Esophagus squamous epithelium (tissue), 4 donors: ENCODE results near the gene MGMT.

ENCODE experiments used
- CTCF ChIP-seq, 6 experiments: fragments of 450-650 bp in 4 of 6; fragments of 200-600 bp in 2 of 6; sonication (generic) in 2 of 6; IDR thresholded peaks; one replicate each; pipeline ENCODE4 v1.5.1; 2016 to 2019; ENCODE audit warnings: antibody characterized with exemption in 6 of 6, mild to moderate bottlenecking in 4 of 6, moderate library complexity in 4 of 6
- POLR2A ChIP-seq, 4 donors: fragments of 450-650 bp; IDR thresholded peaks; one replicate each; pipeline ENCODE4 v1.6.1; 2017; ENCODE audit warnings: antibody characterized with exemption in 4 of 4, mild to moderate bottlenecking in 4 of 4, moderate library complexity in 3 of 4

DNA sequence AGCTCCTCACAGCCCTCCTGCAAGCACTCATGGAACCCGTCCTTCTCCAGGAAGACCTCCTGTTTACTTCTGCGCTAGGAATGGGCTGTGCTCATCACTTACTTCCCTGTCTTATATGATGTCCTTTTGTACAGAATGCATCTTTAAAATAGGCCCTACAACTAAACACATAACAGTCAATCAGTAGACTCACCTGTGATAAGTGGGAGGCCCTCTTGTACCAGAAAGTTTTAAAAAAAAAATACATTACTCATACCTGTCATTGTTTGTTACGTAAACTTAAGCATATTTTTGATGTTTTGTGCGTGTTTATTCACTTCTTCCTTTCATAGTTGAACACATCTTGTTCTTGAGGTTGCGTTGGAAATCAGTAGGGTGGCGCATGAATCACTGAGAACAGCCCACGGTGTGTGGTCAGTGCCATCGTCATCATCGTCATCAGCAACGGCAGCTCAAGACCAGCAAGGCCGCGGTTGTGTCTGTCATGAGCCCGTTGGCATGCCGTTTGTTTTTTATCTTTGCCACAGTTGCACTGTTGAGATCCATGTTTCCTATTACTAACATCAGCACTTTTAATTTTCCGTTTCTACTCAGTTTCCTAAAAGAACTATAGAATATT lies 232.8 kb downstream of the MGMT start:
- TF ChIP-seq CTCF (IDR thresholded peaks at IDR 0.05) (no peak), POLR2A (IDR thresholded peaks at IDR 0.05) (no peak)
